Naive B cell (primary cell): ENCODE measurements around the gene CAPSL. TPM values are rescaled to one million over a fixed set of nuclear protein-coding genes. Genes with fewer than 3 reads are reported as not detected.
"Not testable (repeated sequence)": the region's sequence is repeated elsewhere in the genome, so short reads cannot be mapped to it uniquely, and the experiment has no call there.

ENCODE experiments used
- ATAC-seq, 2 donors: fragments of 150-1000 bp; cut with Tn5 transposase; 2 replicates each; pipeline ENCODE4 v1.10.0; 2021; ENCODE audit warnings: low read depth in 2 of 2, mild to moderate bottlenecking in 2 of 2, moderate library complexity in 2 of 2
- DNase-seq: peaks from one replicate; pipeline ENCODE4 v3.0.0; 2022
- H3K27ac Mint-ChIP-seq, 6 donors: one replicate each; pipeline ENCODE4 v1.8.0; 2020 to 2022; ENCODE audit warnings: mild to moderate bottlenecking in 6 of 6, mixed read lengths in 6 of 6, moderate library complexity in 5 of 6, inconsistent platforms in 2 of 6
- H3K27me3 Mint-ChIP-seq, 3 donors: one replicate each; pipeline ENCODE4 v1.8.0; 2021 to 2022; ENCODE audit warnings: mixed read lengths in 3 of 3, mild to moderate bottlenecking in 1 of 3
- H3K36me3 Mint-ChIP-seq, 2 donors: one replicate each; pipeline ENCODE4 v1.8.0; 2020 to 2022; ENCODE audit warnings: mixed read lengths in 2 of 2, inconsistent platforms in 1 of 2, mild to moderate bottlenecking in 1 of 2
- H3K4me1 Mint-ChIP-seq, 3 donors: one replicate each; pipeline ENCODE4 v1.8.0; 2020 to 2022; ENCODE audit warnings: mixed read lengths in 3 of 3, inconsistent platforms in 1 of 3, mild to moderate bottlenecking in 1 of 3, moderate library complexity in 1 of 3
- H3K4me3 Mint-ChIP-seq, 8 donors: one replicate each; pipeline ENCODE4 v1.8.0; 2020 to 2022; ENCODE audit warnings: mild to moderate bottlenecking in 8 of 8, mixed read lengths in 8 of 8, moderate library complexity in 8 of 8, inconsistent platforms in 2 of 8
- H3K9me3 Mint-ChIP-seq, 7 donors: one replicate each; pipeline ENCODE4 v1.8.0; 2020 to 2022; ENCODE audit warnings: mixed read lengths in 7 of 7, mild to moderate bottlenecking in 5 of 7, inconsistent platforms in 2 of 7, moderate library complexity in 1 of 7
- polyA plus RNA-seq, 6 donors: library from polyadenylated mRNA; unstranded; fragments of 300-500 nt; fragmentation: Illumina TruSeq; gene quantifications; one replicate each; pipeline ENCODE4 v1.2.3, GENCODE V29; 2021; ENCODE audit warnings: low read depth in 6 of 6

The CAPSL gene
- polyA plus RNA-seq = not detected

DNA sequence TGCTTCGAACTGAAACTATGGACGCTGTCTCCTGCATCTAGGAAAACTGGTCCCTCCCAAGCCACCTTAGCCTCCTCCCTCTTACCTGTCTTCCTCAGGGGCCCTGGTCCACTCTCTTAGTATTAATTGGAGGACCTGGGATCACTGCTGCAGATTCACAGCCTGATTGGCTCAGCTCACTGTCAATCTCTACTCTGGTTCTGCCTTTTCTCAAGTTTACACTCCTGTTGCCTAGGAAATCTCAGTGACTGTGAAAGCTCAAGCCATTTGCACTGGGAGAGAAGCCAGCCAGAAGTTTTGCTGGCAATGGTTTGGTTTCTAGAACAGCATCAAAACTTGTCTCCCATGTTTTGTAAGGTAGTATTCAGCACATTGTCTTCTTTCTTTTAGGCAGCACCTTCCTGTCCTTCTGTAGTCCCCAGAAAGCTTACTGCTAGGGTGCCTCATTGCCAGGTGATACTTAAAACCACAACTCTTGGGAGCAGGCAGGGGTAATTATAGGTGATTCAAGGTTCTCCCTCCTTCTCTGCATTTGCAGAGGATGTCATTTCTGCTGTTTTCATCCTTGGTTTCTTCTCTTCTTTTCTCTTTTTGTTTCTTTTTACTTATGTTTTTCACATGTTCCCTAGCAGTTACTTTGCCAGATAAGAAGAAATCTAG, at the start of gene CAPSL:
CAPSL (minus strand) TSS at position 55 of the 660 bp plus-strand sequence. CDS start 17,502 bp downstream, outside the sequence.
- peak within 1 kb of the TSS in 1 of 6 donors; percentile 80 for H3K27ac Mint-ChIP-seq
- H3K9me3 Mint-ChIP-seq = no peaks in the 10 kb centered on the region
- ATAC-seq = no peak
- no peak for DNase-seq
- H3K4me3 Mint-ChIP-seq = no peak within 1 kb of the TSS
- H3K27me3 Mint-ChIP-seq = peaks cover 0 to 6% (median 0%) of the 10 kb centered on the region in 3 donors
- H3K36me3 Mint-ChIP-seq = no peaks in the 10 kb centered on the region
- no peaks in the 10 kb centered on the region for H3K4me1 Mint-ChIP-seq

DNA sequence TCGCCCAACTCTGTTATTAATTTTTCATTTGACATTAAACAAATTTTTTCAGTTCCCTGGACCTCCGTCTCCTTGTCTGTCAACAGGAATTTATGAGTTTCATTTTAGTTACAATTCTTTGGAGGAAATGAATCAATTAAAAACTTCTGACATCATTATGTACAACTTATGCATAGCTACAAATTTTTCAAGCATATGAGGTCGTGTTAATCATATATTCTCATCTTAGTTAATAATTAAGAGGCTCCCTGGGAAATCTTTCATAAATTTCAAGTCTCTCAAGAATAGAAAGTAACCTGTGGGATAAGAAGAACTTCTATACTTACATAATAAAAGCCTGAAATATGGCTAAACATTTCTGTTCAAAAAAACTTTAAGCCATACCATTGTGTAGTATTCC, 49.4 kb upstream of the CAPSL start:
- Mint-ChIP-seq H3K27me3 (peaks cover 6 to 22% (median 14%) of the 10 kb centered on the region in 3 donors), H3K4me3 (no peak overlapping the region), H3K27ac (no peak overlapping the region), H3K9me3 (peaks cover 3 to 12% (median 8%) of the 10 kb centered on the region in 7 donors), H3K4me1 (no peaks in the 10 kb centered on the region), H3K36me3 (peaks cover 0 to 4% of the 10 kb centered on the region in 2 donors)
- ATAC-seq (no peak), DNase-seq (no peak)

DNA sequence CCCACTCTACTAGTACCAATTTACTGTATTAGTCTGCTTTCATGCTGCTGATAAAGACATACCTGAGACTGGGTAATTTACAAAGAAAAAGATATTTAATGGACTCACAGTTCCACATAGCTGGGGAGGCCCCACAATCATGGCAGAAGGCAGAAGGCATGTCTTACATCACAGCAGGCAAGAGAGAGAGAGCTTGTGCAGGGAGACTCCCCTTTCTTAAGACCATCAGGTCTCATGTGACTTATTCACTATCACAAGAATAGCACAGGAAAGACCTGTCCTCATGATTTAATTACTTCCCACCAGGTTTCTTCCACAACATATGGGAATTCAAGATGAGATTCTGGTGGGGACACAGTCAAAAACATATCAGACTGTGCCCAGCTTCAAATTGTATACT, 41.3 kb upstream of the CAPSL start:
- H3K27ac Mint-ChIP-seq = peak overlapping the region in 3 of 6 donors; percentile 1 to 49 (median 16)
- peaks cover 0 to 13% (median 4%) of the 10 kb centered on the region in 3 donors for H3K4me1 Mint-ChIP-seq
- peaks cover 0 to 8% of the 10 kb centered on the region in 2 donors for H3K36me3 Mint-ChIP-seq
- peaks cover 16 to 46% (median 23%) of the 10 kb centered on the region in 7 donors for H3K9me3 Mint-ChIP-seq
- DNase-seq (no peak), ATAC-seq (peak in 1 of 2 donors; percentile 58)
- H3K4me3 Mint-ChIP-seq = peak overlapping the region in 2 of 8 donors; percentile 16 to 26
- H3K27me3 Mint-ChIP-seq = no peaks in the 10 kb centered on the region

DNA sequence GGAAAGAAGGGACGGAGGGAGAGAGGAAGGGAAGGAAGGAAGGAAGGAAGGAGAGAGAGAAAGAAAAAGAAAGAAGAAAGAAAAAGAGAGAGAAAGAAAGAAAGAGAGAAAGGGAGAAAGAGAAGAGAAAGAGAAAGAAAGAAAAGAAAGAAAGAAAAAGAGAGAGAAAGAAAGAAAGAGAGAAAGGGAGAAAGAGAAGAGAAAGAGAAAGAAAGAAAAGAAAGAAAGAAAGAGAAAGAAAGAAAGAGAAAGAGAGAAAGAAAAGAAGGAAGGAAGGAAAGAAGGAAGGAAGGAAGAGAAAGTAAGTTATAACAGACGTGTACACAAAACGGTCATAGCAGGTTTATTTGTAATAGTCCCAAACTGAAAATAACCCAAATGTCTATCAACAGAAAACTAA, 38.4 kb upstream of the CAPSL start:
- not testable (repeated sequence) for H3K36me3 Mint-ChIP-seq, H3K27me3 Mint-ChIP-seq, DNase-seq, ATAC-seq, H3K4me3 Mint-ChIP-seq
- Mint-ChIP-seq H3K27ac (peak overlapping the region in 1 of 6 donors; percentile 39), H3K4me1 (peaks cover 0 to 13% (median 4%) of the 10 kb centered on the region in 3 donors), H3K9me3 (peaks cover 8 to 28% (median 13%) of the 10 kb centered on the region in 7 donors)

DNA sequence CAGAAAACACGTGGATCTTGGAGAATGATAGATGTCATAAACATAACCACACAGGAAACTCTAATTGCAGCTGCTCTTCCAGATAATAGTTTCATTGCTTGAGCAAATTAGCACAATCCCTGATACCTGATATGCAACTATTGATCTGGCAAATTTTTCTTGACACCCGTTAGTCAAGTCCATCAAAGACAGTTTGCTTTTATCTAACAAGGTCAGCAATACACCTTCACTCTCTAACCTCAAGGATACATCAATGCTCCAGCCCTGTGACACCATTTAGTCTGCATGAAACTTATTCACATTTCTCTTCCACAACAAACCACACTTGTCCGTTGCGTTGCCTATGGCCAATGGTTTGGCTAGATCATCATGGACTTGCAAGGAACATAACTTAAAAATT, 36.1 kb upstream of the CAPSL start:
- Mint-ChIP-seq H3K9me3 (peaks cover 0 to 31% (median 5%) of the 10 kb centered on the region in 7 donors), H3K27ac (no peak overlapping the region), H3K4me3 (no peak overlapping the region), H3K27me3 (no peaks in the 10 kb centered on the region), H3K4me1 (peaks cover 0 to 6% (median 1%) of the 10 kb centered on the region in 3 donors), H3K36me3 (no peaks in the 10 kb centered on the region)
- ATAC-seq (no peak), DNase-seq (no peak)

DNA sequence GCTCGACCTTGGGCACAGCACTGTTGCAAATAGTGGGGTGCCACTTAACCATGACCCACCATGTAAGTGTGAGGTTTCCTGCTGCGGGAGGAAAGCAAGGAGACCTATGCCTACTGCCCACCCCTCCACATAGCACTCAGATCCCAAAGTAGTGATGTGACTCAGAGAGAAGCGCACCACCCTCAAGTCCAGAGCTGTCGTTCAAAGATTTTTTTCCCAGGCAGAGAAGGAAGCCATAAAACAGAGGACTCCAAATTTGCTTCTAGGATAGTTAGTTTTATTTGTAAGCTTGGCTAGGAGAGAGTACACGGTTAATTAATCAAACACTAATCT, 33.4 kb upstream of the CAPSL start:
- Mint-ChIP-seq H3K9me3 (peaks cover 0 to 17% (median 8%) of the 10 kb centered on the region in 7 donors), H3K27me3 (no peaks in the 10 kb centered on the region), H3K27ac (no peak overlapping the region), H3K4me1 (no peaks in the 10 kb centered on the region), H3K36me3 (no peaks in the 10 kb centered on the region), H3K4me3 (no peak overlapping the region)
- DNase-seq (no peak), ATAC-seq (no peak)

DNA sequence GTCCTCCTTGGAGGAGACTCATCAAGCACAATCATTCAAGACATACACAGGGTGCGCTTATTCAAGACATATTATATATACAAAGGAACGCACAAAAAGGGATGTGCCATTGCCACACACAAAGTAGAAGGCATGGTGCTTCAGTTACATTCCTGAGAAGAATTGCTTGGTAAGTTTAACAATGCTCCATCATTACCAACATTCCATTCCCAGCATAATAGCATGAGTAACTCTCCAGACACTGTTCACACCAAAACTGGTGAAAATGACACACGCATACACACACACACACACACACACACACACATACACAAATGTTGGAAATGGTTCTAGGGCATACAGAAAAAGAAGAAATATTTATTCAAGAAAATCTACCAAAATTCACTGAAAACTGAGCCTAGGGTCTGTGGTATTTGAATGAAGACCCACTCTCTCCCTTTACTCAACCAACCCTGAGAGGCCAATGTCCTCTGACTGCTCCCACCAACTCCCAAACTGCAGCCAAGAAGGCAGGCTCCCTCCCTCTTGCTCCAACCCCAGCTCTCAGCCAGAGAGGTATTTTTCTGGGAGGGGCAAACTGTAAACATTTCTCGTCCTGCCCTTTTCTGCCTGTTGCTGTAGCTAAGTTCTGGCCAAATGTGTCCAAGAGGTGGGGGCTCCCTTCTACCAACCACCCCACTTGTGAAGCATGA, 32.9 kb upstream of the CAPSL start:
- H3K27me3 Mint-ChIP-seq = no peaks in the 10 kb centered on the region
- no peak overlapping the region for H3K4me3 Mint-ChIP-seq
- H3K4me1 Mint-ChIP-seq = no peaks in the 10 kb centered on the region
- DNase-seq = no peak
- H3K36me3 Mint-ChIP-seq = no peaks in the 10 kb centered on the region
- H3K27ac Mint-ChIP-seq = no peak overlapping the region
- peaks cover 0 to 17% (median 8%) of the 10 kb centered on the region in 7 donors for H3K9me3 Mint-ChIP-seq
- ATAC-seq = no peak

DNA sequence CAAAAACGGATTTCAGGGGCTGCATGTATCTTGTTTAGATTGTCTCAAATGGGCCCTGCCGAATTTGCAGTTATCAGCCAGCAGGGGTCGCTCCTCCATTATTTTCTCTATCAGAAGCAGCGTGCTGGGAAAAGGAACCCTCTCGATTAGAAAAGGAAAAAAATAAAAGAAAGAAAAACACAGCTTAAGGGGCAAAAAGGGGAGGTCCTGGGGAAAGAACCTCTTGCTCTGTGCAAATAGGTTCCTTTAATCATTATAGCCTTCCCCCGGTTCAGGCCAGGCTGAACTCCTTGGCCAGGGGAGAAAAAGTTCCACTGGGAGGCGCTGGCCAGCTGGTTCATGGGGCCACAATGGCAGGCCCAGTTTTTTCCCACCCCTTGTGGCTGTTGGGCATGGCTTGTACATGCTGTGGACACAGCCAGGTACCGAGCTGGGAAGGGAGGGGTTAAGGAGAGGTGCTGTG, 25.0 kb upstream of the CAPSL start:
- Mint-ChIP-seq H3K4me1 (no peaks in the 10 kb centered on the region), H3K36me3 (no peaks in the 10 kb centered on the region), H3K4me3 (no peak overlapping the region), H3K9me3 (peaks cover 0 to 14% (median 2%) of the 10 kb centered on the region in 7 donors), H3K27ac (no peak overlapping the region), H3K27me3 (peaks cover 0 to 5% (median 0%) of the 10 kb centered on the region in 3 donors)
- ATAC-seq (no peak), DNase-seq (no peak)

DNA sequence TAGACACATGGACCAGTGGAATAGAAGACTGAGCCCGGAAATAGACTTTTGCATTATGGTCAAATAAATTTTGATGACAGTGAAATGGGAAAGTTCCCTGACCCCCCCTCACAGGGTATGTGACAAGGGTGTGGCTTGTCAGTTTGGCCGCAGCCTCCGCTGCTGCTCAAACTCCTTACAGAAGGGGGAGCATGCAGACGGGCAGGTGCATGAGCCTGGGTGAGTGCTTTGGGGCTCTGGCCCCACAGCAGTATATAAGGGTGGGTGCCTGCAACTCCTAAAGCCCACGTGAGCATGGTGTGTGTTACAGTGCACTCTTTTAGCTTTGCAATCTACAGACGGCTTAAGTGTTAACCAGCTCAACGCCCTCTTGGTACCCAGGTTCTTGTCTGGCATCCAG, 21.9 kb upstream of the CAPSL start:
- no peak for ATAC-seq
- DNase-seq = no peak
- H3K36me3 Mint-ChIP-seq = no peaks in the 10 kb centered on the region
- H3K27ac Mint-ChIP-seq = no peak overlapping the region
- H3K4me3 Mint-ChIP-seq = no peak overlapping the region
- H3K9me3 Mint-ChIP-seq = peaks cover 2 to 14% (median 4%) of the 10 kb centered on the region in 7 donors
- peaks cover 0 to 5% (median 0%) of the 10 kb centered on the region in 3 donors for H3K27me3 Mint-ChIP-seq
- no peaks in the 10 kb centered on the region for H3K4me1 Mint-ChIP-seq

DNA sequence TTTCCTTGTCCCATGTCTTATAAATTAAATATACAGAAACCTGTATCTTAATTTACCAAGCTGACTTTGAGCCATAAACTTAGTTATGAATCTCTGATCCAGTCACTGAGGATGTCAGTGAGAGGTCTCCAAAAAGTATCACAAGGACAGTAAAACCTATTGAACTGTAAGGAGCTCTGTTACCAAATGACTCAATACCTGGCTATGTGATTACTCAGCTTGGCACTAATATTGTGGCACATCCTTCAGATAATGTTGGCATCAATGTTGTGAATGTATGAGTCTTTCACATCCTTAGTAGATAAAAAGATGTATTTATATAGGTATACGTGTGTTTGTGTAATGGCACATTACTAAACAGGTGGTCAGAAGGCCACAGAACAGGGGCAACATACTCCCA, 18.0 kb upstream of the CAPSL start:
- Mint-ChIP-seq H3K27ac (no peak overlapping the region), H3K4me3 (no peak overlapping the region), H3K9me3 (peaks cover 0 to 4% (median 2%) of the 10 kb centered on the region in 7 donors), H3K4me1 (no peaks in the 10 kb centered on the region), H3K27me3 (peaks cover 8 to 9% (median 8%) of the 10 kb centered on the region in 3 donors), H3K36me3 (no peaks in the 10 kb centered on the region)
- no peak for DNase-seq
- no peak for ATAC-seq

DNA sequence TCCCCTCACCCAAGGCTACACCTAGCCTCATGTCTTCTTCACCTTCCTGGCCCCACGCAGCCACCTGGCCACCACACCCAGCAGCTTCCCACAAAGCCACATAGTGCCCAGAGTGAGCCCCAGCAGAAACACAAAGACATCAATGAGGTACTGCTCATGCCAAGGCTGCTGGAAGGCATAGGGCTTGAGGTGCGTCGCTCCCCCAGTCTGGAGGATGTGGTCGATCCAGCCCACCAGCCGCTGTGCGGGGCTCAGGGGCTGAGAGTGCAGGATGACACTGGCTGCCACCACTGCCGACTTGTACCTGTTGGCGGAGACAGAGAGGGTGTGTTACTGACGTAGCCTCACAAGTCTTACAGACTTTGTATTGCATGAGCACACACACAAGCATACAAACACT, 15.8 kb upstream of the CAPSL start:
- Mint-ChIP-seq H3K36me3 (no peaks in the 10 kb centered on the region), H3K9me3 (peaks cover 0 to 4% (median 2%) of the 10 kb centered on the region in 7 donors), H3K4me1 (no peaks in the 10 kb centered on the region), H3K4me3 (no peak overlapping the region), H3K27me3 (peaks cover 8 to 9% (median 8%) of the 10 kb centered on the region in 3 donors), H3K27ac (no peak overlapping the region)
- ATAC-seq (no peak), DNase-seq (no peak)

DNA sequence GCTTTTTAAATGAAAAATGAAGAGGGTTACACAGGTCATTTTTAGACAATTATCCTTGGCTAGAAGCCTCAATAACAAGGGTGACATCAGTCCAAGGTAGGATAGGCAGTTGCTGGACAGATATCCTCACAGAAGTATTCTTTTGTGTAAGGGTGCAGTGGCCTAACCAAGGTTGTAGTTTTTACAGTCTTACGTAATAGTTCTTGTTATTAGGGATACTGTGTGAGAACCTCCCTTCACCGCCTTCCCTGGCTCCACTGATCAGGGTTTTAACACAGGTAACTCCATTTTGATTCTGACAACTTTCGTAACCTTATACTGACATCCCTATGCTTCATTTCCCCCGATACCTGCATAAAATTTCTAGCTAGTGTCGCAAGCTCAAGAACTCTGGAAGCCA, 8.7 kb upstream of the CAPSL start:
- H3K27me3 Mint-ChIP-seq = peaks cover 0 to 7% (median 3%) of the 10 kb centered on the region in 3 donors
- no peaks in the 10 kb centered on the region for H3K4me1 Mint-ChIP-seq
- H3K27ac Mint-ChIP-seq = no peak overlapping the region
- no peak overlapping the region for H3K4me3 Mint-ChIP-seq
- no peak for ATAC-seq
- DNase-seq = no peak
- peaks cover 0 to 5% (median 0%) of the 10 kb centered on the region in 7 donors for H3K9me3 Mint-ChIP-seq
- H3K36me3 Mint-ChIP-seq = no peaks in the 10 kb centered on the region

DNA sequence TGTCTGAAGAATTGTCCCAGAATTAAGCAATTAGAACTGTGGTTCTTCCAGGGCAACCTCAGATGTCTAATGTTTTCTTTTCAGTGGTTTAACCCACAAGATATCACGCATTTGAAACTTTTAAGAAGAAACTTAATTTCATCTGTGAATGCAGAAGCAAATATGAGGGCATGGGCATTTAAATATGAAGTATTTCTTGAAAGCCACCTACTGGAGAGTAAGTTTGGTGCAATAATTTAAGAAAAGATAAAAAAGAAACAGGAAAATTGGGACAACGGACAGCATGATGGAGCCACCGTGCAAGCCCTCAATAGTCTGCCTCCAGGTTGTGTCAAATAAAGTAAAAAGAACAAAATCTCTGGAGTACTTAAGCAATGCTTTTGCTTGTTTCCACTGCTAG, 1.2 kb upstream of the CAPSL start:
- ATAC-seq = no peak
- DNase-seq = no peak
- no peaks in the 10 kb centered on the region for H3K9me3 Mint-ChIP-seq
- H3K4me3 Mint-ChIP-seq = no peak overlapping the region
- peaks cover 0 to 6% (median 0%) of the 10 kb centered on the region in 3 donors for H3K27me3 Mint-ChIP-seq
- no peaks in the 10 kb centered on the region for H3K36me3 Mint-ChIP-seq
- H3K27ac Mint-ChIP-seq = peak overlapping the region in 1 of 6 donors; percentile 18
- H3K4me1 Mint-ChIP-seq = no peaks in the 10 kb centered on the region
